ENCODE measurements around the gene VSIG2. TPM values are rescaled to one million over a fixed set of nuclear protein-coding genes. Genes with fewer than 3 reads are reported as not detected.

VSIG2 gene
- total RNA-seq, 1 donor = 0.27 TPM

- DNase-seq (ENCODE audit: low read depth in 2 of 3, low spot score in 2 of 3) = peak in 1 of 3 donors; percentile 25
These were observed 26.9 kb downstream of the VSIG2 start for GRCh38 chr11:124724979-124725718.

DNA sequence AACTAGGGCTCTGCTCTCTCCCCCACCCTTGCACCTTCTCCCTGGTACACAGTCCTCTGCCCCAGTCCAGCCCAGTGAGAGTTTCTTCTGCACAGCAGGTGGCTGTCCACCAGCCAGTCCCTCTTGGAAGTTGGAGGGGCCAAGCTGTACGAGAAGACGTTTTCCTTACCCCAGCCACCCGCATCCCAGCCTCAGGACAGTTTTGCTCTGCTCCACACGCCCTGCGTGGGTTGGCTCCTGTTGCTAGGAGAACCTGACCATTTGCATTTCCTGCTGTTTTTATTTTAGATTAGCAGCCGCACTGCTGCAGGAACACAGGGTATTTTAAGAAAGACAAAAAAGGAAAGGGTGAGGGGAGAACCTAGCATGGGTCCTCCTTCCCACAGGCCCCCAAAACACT lies 29.9 kb downstream of the VSIG2 start:
- DNase-seq (ENCODE audit: low read depth in 2 of 3, low spot score in 2 of 3) = no peak

- no peak for DNase-seq (ENCODE audit: low read depth in 2 of 3, low spot score in 2 of 3)
These were observed 32.5 kb downstream of the VSIG2 start for GRCh38 chr11:124719534-124719933.

DNA sequence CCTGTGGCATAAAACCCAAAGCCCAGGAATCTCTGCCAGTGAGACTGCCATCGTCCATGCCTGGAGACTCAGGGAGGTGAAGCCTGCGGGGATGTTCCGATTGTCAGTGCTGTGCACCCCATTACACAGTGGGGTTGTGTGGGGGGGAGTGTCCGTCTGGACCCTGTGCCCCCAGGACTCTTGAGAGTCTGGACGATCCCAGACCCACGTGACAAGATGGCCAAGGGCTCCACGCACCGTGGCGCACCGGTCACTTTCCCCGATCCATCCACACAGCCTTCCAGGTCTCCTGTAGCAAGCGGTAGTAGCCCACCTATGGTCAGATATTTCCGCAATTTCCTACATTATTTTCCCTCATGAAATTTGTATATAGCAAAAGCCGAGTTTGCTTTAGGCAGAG lies 33.3 kb downstream of the VSIG2 start:
- no peak for DNase-seq (ENCODE audit: low read depth in 2 of 3, low spot score in 2 of 3)

DNA sequence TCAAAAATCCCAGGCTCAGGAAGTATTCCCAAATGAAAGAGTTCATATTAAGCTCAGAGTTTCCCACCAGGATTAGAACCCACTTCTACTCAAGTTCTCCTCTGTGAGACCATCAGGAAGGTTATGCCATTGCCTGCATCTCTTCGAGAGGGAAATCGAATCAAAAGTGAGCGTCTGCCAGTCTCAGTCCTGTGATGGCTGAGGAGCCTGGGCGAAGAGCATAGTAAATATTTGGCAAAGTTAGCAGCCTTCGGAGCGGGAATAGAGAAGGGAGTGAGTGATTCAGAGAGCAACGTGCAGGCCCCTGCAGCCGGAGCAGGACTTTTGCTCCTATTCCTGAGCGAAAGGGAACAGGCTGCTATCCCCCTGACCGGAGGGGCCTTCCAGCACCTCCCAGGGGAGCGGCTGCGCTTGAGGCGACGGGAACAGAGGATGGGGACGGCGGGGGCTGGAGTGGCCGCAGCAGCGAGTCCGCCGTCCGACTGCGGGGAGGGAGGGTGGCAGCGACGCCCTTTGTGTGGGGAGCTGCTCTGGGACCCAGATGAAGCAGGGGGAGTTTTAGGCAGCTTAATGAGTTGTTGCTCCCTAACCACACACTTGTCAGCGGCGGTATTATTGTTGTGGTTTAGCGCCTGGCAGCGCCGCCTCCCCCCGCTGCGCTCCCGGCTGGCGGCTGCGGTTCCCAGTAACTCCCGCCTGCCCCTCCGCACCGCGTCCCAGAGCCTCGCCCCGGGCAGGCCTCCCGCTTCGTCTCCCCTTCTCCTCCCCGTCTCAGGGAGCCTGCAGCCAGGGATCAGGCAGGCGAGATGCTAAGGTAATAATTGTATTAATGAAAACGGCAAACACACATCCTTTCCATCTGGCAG lies 34.0 kb downstream of the VSIG2 start:
- peak in 2 of 3 donors; percentile 41 to 46 for DNase-seq (ENCODE audit: low read depth in 2 of 3, low spot score in 2 of 3)

GRCh38 chr11:124717421-124717785 lies 34.7 kb downstream of the VSIG2 start:
- no peak for DNase-seq (ENCODE audit: low read depth in 2 of 3, low spot score in 2 of 3)

- peak in 2 of 3 donors; percentile 66 to 92 for DNase-seq (ENCODE audit: low read depth in 2 of 3, low spot score in 2 of 3)
These were observed 35.5 kb downstream of the VSIG2 start for GRCh38 chr11:124716591-124716990.

DNA sequence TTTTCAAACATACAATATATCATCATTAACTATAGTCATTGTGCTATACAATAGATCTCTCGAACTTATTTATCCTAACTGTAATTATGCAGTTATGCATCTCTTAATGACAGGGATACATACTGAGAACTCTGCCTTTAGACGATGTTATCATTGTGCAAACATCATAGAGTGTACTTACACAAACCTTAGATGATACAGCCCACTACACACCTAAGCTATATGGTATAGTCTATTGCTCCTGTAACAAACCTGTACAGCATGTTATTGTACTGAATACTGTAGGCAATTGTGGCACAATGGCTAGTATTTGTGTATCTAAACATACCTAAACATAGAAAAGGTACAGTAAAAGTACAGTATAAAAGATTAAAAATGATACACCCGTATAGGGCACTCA lies 39.7 kb downstream of the VSIG2 start:
- DNase-seq (ENCODE audit: low read depth in 2 of 3, low spot score in 2 of 3) = no peak

DNA sequence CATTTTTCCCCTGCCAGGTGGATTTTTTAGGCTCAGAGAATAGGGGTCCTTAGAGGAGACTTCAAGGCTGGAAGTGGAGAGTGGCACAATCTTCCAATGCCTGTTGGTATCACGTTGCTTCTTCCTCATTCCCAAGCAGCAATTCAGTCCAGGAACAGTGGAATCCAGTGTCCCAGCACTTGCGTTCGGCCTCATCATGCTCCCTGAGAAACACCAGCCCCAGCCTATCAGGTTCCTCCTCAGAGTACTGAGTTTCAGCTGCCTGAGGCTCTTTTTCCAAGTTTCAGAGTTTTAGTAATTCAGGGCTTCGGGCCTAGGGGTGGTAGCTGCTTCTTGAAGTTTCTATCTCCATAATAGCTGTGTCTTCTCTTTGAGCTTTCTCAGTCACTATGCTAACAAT lies 44.2 kb downstream of the VSIG2 start:
- no peak for DNase-seq (ENCODE audit: low read depth in 2 of 3, low spot score in 2 of 3)

- no peak for DNase-seq (ENCODE audit: low read depth in 2 of 3, low spot score in 2 of 3)
These were observed 52.0 kb downstream of the VSIG2 start for GRCh38 chr11:124700028-124700427.

DNA sequence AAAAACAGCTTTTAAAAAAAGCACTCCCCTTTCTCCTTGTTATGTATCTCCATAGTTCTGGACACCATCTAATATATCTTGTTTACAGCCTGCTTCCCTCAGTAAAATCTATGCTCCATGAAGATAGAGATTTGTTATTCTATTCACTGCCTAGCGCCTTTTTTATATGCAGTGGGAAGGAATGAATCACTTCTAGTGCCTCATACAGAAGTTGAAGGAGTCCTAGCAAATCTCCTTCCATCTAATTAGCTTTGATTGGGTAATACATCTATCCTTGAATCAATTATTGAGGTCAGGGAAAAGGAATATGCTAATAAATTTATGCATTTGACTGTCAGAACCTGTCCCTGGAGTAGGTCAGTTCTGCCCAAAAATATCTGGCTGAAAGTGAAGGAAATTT lies 52.5 kb downstream of the VSIG2 start:
- no peak for DNase-seq (ENCODE audit: low read depth in 2 of 3, low spot score in 2 of 3)

Other genes with a start within 250 kb of the VSIG2 start
- gene OR8B12, start 208.6 kb downstream of the VSIG2 start, total RNA-seq = not detected
- gene OR8A1, start 182.3 kb downstream of the VSIG2 start, total RNA-seq = not detected
- gene PANX3, start 140.8 kb downstream of the VSIG2 start, total RNA-seq = not detected
- 15.9 TPM for gene TBRG1, start 129.4 kb downstream of the VSIG2 start, total RNA-seq
- gene SIAE, start 78.5 kb downstream of the VSIG2 start, total RNA-seq = 11.0 TPM
- gene SPA17, start 78.4 kb downstream of the VSIG2 start, total RNA-seq = 0.27 TPM
- gene NRGN, start 12.3 kb downstream of the VSIG2 start, total RNA-seq = 5.1 TPM
- gene ESAM, start 10.0 kb upstream of the VSIG2 start, total RNA-seq = 5.4 TPM
- 4.0 TPM for gene MSANTD2, start 48.2 kb upstream of the VSIG2 start, total RNA-seq
- 40.9 TPM for gene ROBO3, start 113.2 kb upstream of the VSIG2 start, total RNA-seq
- 93.7 TPM for gene ROBO4, start 145.6 kb upstream of the VSIG2 start, total RNA-seq
- not detected for gene HEPN1, start 167.0 kb upstream of the VSIG2 start, total RNA-seq
- not detected for gene HEPACAM, start 183.8 kb upstream of the VSIG2 start, total RNA-seq
- gene CCDC15, start 201.9 kb upstream of the VSIG2 start, total RNA-seq = 0.54 TPM

Data from hematopoietic multipotent progenitor cell (in vitro differentiated cells).